ENCODE results near the gene TMEM127. TPM values are rescaled to one million over a fixed set of nuclear protein-coding genes. Genes with fewer than 3 reads are reported as not detected.

TMEM127 gene
- polyA plus RNA-seq, 2 of the 4 experiments (the other 2 are of a cell fraction) = 31.9 to 38.7 TPM

- no peak overlapping the region for H3K4me2 ChIP-seq
- DNase-seq (ENCODE audit: low read depth in 1 of 2, low spot score in 1 of 2) (no peak), ATAC-seq (no peak), FAIRE-seq (no peak)
- no peak for TF ChIP-seq KDM5A (IDR thresholded peaks at IDR 0.05)
- TF ChIP-seq ZFP36 (IDR thresholded peaks at IDR 0.05; ENCODE audit: borderline replicate concordance, partially characterized antibody) = no peak
- TF ChIP-seq ELK1 (IDR thresholded peaks at IDR 0.05; ENCODE audit: low read depth, low read length) = no peak
- no peak for TF ChIP-seq GATA3 (IDR thresholded peaks at IDR 0.05; ENCODE audit: borderline replicate concordance)
- TF ChIP-seq BHLHE40 (IDR thresholded peaks at IDR 0.05; ENCODE audit: low read depth, low read length) = no peak
- TF ChIP-seq CBX2 (IDR thresholded peaks at IDR 0.05; ENCODE audit: borderline replicate concordance, low read depth) = no peak
- TF ChIP-seq, protein P1, sequence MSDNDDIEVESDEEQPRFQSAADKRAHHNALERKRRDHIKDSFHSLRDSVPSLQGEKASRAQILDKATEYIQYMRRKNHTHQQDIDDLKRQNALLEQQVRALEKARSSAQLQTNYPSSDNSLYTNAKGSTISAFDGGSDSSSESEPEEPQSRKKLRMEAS (IDR thresholded peaks at IDR 0.05) = no peak
- TF ChIP-seq EHF (CRISPR knock-in tag; IDR thresholded peaks at IDR 0.05) = no peak
- no peak for TF ChIP-seq FOSB (CRISPR knock-in tag; IDR thresholded peaks at IDR 0.05)
- TF ChIP-seq FOSL2 (IDR thresholded peaks at IDR 0.05) = no peak
- TF ChIP-seq FOSL2 (CRISPR knock-in tag; IDR thresholded peaks at IDR 0.05) = no peak
- peaks cover 8% of the 10 kb centered on the region for H3K4me1 ChIP-seq
- H3K4me3 ChIP-seq = no peak overlapping the region
- ChIA-PET CTCF (interaction anchor here (1.0 to 2.3 kb wide), 4 partner anchors 9 to 255 kb away, joined by 3 to 8 read pairs (median 5); no protein-coding TSS in a partner anchor), POLR2A (interaction anchor here (0.9 kb wide), 1 partner anchor 9 kb away, joined by 3 read pairs; no protein-coding TSS in a partner anchor)
- H3K27ac ChIP-seq = no peak overlapping the region
- H3K9me3 ChIP-seq = no peaks in the 10 kb centered on the region
- 96% methylated on average over 11 of the region's 11 CpGs for WGBS (ENCODE audit: missing lambda C conversion rate)
Measured at GRCh38 chr2:96254571-96254970, 11.2 kb downstream of the TMEM127 start.

GRCh38 chr2:96253006-96253405 lies 12.8 kb downstream of the TMEM127 start:
- FAIRE-seq (no peak), ATAC-seq (no peak), DNase-seq (ENCODE audit: low read depth in 1 of 2, low spot score in 1 of 2) (no peak)
- ChIA-PET CTCF (interaction anchor here (1.0 to 2.3 kb wide), 4 partner anchors 12 to 256 kb away, joined by 3 to 8 read pairs (median 6); no protein-coding TSS in a partner anchor), POLR2A (no interaction called here)
- TF ChIP-seq ELK1 (IDR thresholded peaks at IDR 0.05; ENCODE audit: low read depth, low read length) (no peak), EHF (CRISPR knock-in tag; IDR thresholded peaks at IDR 0.05) (no peak), MAZ (IDR thresholded peaks at IDR 0.05; ENCODE audit: borderline replicate concordance, low read depth, low read length) (no peak), CHD2 (IDR thresholded peaks at IDR 0.05; ENCODE audit: low read length, partially characterized antibody) (no peak), CEBPB (IDR thresholded peaks at IDR 0.05) (no peak), JUNB (IDR thresholded peaks at IDR 0.05) (no peak), HOXB5 (CRISPR knock-in tag; IDR thresholded peaks at IDR 0.05) (no peak), TP53 (CRISPR knock-in tag; IDR thresholded peaks at IDR 0.05) (no peak), POLR2A (IDR thresholded peaks at IDR 0.05; ENCODE audit: low read length) (no peak), FOSL2 (IDR thresholded peaks at IDR 0.05) (no peak), FOSL2 (CRISPR knock-in tag; IDR thresholded peaks at IDR 0.05) (no peak), MYC (IDR thresholded peaks at IDR 0.05; ENCODE audit: borderline replicate concordance, low read length) (no peak), NR3C1 (IDR thresholded peaks at IDR 0.05) (no peak), EP300 (IDR thresholded peaks at IDR 0.05) (no peak), CBX8 (IDR thresholded peaks at IDR 0.05) (no peak)
- TF ChIP-seq, protein P2, sequence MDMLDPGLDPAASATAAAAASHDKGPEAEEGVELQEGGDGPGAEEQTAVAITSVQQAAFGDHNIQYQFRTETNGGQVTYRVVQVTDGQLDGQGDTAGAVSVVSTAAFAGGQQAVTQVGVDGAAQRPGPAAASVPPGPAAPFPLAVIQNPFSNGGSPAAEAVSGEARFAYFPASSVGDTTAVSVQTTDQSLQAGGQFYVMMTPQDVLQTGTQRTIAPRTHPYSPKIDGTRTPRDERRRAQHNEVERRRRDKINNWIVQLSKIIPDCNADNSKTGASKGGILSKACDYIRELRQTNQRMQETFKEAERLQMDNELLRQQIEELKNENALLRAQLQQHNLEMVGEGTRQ (IDR thresholded peaks at IDR 0.05) = no peak
- TF ChIP-seq, protein P1 (IDR thresholded peaks at IDR 0.05) = no peak
- TF ChIP-seq, protein P3, sequence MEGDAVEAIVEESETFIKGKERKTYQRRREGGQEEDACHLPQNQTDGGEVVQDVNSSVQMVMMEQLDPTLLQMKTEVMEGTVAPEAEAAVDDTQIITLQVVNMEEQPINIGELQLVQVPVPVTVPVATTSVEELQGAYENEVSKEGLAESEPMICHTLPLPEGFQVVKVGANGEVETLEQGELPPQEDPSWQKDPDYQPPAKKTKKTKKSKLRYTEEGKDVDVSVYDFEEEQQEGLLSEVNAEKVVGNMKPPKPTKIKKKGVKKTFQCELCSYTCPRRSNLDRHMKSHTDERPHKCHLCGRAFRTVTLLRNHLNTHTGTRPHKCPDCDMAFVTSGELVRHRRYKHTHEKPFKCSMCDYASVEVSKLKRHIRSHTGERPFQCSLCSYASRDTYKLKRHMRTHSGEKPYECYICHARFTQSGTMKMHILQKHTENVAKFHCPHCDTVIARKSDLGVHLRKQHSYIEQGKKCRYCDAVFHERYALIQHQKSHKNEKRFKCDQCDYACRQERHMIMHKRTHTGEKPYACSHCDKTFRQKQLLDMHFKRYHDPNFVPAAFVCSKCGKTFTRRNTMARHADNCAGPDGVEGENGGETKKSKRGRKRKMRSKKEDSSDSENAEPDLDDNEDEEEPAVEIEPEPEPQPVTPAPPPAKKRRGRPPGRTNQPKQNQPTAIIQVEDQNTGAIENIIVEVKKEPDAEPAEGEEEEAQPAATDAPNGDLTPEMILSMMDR (IDR thresholded peaks at IDR 0.05) = no peak
- no peak overlapping the region for H3K4me2 ChIP-seq
- no peak overlapping the region for H3K4me3 ChIP-seq
- no peaks in the 10 kb centered on the region for H3K9me3 ChIP-seq
- no peak overlapping the region for H3K27ac ChIP-seq
- 94% methylated on average over 4 of the region's 7 CpGs for WGBS (ENCODE audit: missing lambda C conversion rate)
- H3K4me1 ChIP-seq = 0 out of 3 replicates have a peak, but pooled peaks cover 5% of the 10 kb centered on the region

Data from A549 (cell line).